Adrenal gland (tissue), 5 donors: ENCODE measurements around the gene ARHGAP26.

Experiments used
- POLR2A ChIP-seq, 2 donors: fragments of 450-650 bp; IDR thresholded peaks; one replicate each; pipeline ENCODE4 v1.6.1; 2017; ENCODE audit warnings: antibody characterized with exemption in 2 of 2, mild to moderate bottlenecking in 2 of 2, moderate library complexity in 1 of 2
- TF ChIP-seq, protein P1 (sequence below), 6 experiments: fragments of 450-650 bp in 4 of 6; fragments of 200-600 bp in 2 of 6; sonication (generic) in 1 of 6; IDR thresholded peaks; 1 replicate in 5 of 6; 2 replicates in 1 of 6; pipeline versions ENCODE4 v1.5.1 to v1.8.0; 2016 to 2021; ENCODE audit warnings: antibody characterized with exemption in 6 of 6, mild to moderate bottlenecking in 2 of 6, moderate library complexity in 1 of 6
- donor health status: DM: no; HTN: no; CAD: no.

DNA sequence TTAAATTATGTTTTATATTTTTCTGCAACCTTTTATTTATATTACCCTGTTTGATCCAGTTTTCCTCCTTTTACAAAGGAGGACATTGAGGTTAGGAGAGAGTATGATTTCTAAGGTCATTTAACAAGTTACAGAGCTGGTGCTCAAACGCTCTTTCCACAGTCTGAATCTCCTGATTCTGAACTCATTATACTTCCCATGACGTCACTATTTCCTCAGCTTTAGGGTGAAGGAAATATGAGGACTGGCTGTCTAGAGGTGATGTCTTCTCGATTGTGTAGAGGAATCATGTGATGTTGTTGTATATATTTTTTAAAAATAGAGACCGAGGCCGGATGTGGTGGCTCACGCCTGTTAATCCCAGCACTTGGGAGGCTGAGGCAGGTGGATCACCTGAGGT lies 140.0 kb downstream of the ARHGAP26 start:
- no peak for TF ChIP-seq POLR2A (IDR thresholded peaks at IDR 0.05)
- TF ChIP-seq, protein P1, sequence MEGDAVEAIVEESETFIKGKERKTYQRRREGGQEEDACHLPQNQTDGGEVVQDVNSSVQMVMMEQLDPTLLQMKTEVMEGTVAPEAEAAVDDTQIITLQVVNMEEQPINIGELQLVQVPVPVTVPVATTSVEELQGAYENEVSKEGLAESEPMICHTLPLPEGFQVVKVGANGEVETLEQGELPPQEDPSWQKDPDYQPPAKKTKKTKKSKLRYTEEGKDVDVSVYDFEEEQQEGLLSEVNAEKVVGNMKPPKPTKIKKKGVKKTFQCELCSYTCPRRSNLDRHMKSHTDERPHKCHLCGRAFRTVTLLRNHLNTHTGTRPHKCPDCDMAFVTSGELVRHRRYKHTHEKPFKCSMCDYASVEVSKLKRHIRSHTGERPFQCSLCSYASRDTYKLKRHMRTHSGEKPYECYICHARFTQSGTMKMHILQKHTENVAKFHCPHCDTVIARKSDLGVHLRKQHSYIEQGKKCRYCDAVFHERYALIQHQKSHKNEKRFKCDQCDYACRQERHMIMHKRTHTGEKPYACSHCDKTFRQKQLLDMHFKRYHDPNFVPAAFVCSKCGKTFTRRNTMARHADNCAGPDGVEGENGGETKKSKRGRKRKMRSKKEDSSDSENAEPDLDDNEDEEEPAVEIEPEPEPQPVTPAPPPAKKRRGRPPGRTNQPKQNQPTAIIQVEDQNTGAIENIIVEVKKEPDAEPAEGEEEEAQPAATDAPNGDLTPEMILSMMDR (IDR thresholded peaks at IDR 0.05) = no peak
